GM19397 (cell line): Measurements from ENCODE around the gene SLC25A11.

ENCODE experiments used
- ATAC-seq: cut with Tn5 transposase; IDR thresholded peaks from one replicate; pipeline ENCODE4 v1.9.1; 2021; ENCODE audit warnings: mild to moderate bottlenecking, moderate library complexity; ENCODE audit not compliant: unreplicated experiment

Gene SLC25A11

GRCh38 chr17:4896332-4897197 is 43.3 kb downstream of the SLC25A11 start:
- no peak for ATAC-seq

GRCh38 chr17:4895657-4896331 is 44.1 kb downstream of the SLC25A11 start:
- ATAC-seq = no peak

GRCh38 chr17:4895121-4895520 is 44.7 kb downstream of the SLC25A11 start:
- no peak for ATAC-seq

GRCh38 chr17:4893721-4894560 is 45.9 kb downstream of the SLC25A11 start:
- no peak for ATAC-seq

- ATAC-seq = no peak
Measured at GRCh38 chr17:4893272-4893671, 46.6 kb downstream of the SLC25A11 start.

- ATAC-seq = no peak
Measured at GRCh38 chr17:4892499-4893221, 47.2 kb downstream of the SLC25A11 start.

- ATAC-seq = no peak
Measured at GRCh38 chr17:4891411-4892410, 48.1 kb downstream of the SLC25A11 start.

GRCh38 chr17:4887581-4887980 is 52.3 kb downstream of the SLC25A11 start:
- ATAC-seq = no peak
